ENCODE results near the gene NOL7. TPM values are rescaled to one million over a fixed set of nuclear protein-coding genes. Genes with fewer than 3 reads are reported as not detected.

The NOL7 gene
- total RNA-seq, 2 experiments from 2014 or later: 88.0 to 94.9 TPM

- H3K36me3 Mint-ChIP-seq: peaks cover 3% of the 10 kb centered on the region
- CTCF ChIA-PET: interaction anchor here (1.0 to 5.2 kb wide), 12 partner anchors 9 to 665 kb away, joined by 4 to 76 read pairs (median 12); partner anchors contain the start of genes GFOD1, NOL7 and TBC1D7
- H3K27ac Mint-ChIP-seq: peak overlapping the region; percentile 49
- POLR2A ChIA-PET: interaction anchor here (0.7 to 1.9 kb wide), 3 partner anchors 200 to 247 kb away, joined by 3 to 39 read pairs (median 3); partner anchors contain the start of gene TBC1D7
- H3K27me3 Mint-ChIP-seq: no peaks in the 10 kb centered on the region
- peaks cover 13% of the 10 kb centered on the region for H3K4me1 Mint-ChIP-seq (ENCODE audit: low read depth)
- intact Hi-C loops (cut with micrococcal nuclease): loop anchor here (10.0 kb wide), 1 partner anchor 499 kb away; no protein-coding TSS in a partner anchor
- no peak for DNase-seq
- H3K4me3 Mint-ChIP-seq: no peak overlapping the region
- peaks cover 6% of the 10 kb centered on the region for H3K9me3 Mint-ChIP-seq
Measured at GRCh38 chr6:13576017-13576416, 39.1 kb upstream of the NOL7 start.

- Mint-ChIP-seq H3K27me3 (no peaks in the 10 kb centered on the region), H3K27ac (no peak overlapping the region), H3K36me3 (peaks cover 3% of the 10 kb centered on the region), H3K4me3 (no peak overlapping the region), H3K9me3 (peaks cover 6% of the 10 kb centered on the region), H3K4me1 (ENCODE audit: low read depth) (peaks cover 13% of the 10 kb centered on the region)
- DNase-seq: no peak
- ChIA-PET POLR2A (no interaction called here), CTCF (no interaction called here)
- intact Hi-C loops (cut with micrococcal nuclease): loop anchor here (10.0 kb wide), 1 partner anchor 497 kb away; no protein-coding TSS in a partner anchor
Measured at GRCh38 chr6:13577926-13578325, 37.2 kb upstream of the NOL7 start.

- H3K9me3 Mint-ChIP-seq: peaks cover 6% of the 10 kb centered on the region
- no peaks in the 10 kb centered on the region for H3K27me3 Mint-ChIP-seq
- H3K4me1 Mint-ChIP-seq (ENCODE audit: low read depth): peaks cover 5% of the 10 kb centered on the region
- peaks cover 10% of the 10 kb centered on the region for H3K36me3 Mint-ChIP-seq
- no peak overlapping the region for H3K27ac Mint-ChIP-seq
- CTCF ChIA-PET: interaction anchor here (0.9 to 1.0 kb wide), 2 partner anchors 249 to 252 kb away, joined by 3 to 4 read pairs; partner anchors contain the start of gene TBC1D7
- no peak overlapping the region for H3K4me3 Mint-ChIP-seq
- intact Hi-C loops (cut with micrococcal nuclease): loop anchor here (10.0 kb wide), 1 partner anchor 495 kb away; no protein-coding TSS in a partner anchor
- no peak for DNase-seq
- POLR2A ChIA-PET: no interaction called here
Measured at GRCh38 chr6:13579911-13580310, 35.2 kb upstream of the NOL7 start.

GRCh38 chr6:13581700-13582229 lies 33.4 kb upstream of the NOL7 start:
- H3K4me1 Mint-ChIP-seq (ENCODE audit: low read depth): no peaks in the 10 kb centered on the region
- intact Hi-C loops (cut with micrococcal nuclease): no loop called here
- H3K27ac Mint-ChIP-seq: no peak overlapping the region
- H3K4me3 Mint-ChIP-seq: no peak overlapping the region
- H3K27me3 Mint-ChIP-seq: no peaks in the 10 kb centered on the region
- H3K9me3 Mint-ChIP-seq: peaks cover 6% of the 10 kb centered on the region
- POLR2A ChIA-PET: no interaction called here
- CTCF ChIA-PET: no interaction called here
- DNase-seq: no peak
- peaks cover 13% of the 10 kb centered on the region for H3K36me3 Mint-ChIP-seq

GRCh38 chr6:13586603-13587542 lies 28.3 kb upstream of the NOL7 start:
- Mint-ChIP-seq H3K27me3 (no peaks in the 10 kb centered on the region), H3K4me3 (no peak overlapping the region), H3K27ac (no peak overlapping the region), H3K36me3 (peaks cover 16% of the 10 kb centered on the region), H3K9me3 (no peaks in the 10 kb centered on the region), H3K4me1 (ENCODE audit: low read depth) (no peaks in the 10 kb centered on the region)
- POLR2A ChIA-PET: no interaction called here
- DNase-seq: no peak
- intact Hi-C loops (cut with micrococcal nuclease): no loop called here
- CTCF ChIA-PET: interaction anchor here (1.1 kb wide), 1 partner anchor 12 kb away, joined by 3 read pairs; no protein-coding TSS in a partner anchor

- Mint-ChIP-seq H3K9me3 (no peaks in the 10 kb centered on the region), H3K27ac (no peak overlapping the region), H3K4me1 (ENCODE audit: low read depth) (no peaks in the 10 kb centered on the region), H3K4me3 (no peak overlapping the region), H3K36me3 (peaks cover 15% of the 10 kb centered on the region), H3K27me3 (no peaks in the 10 kb centered on the region)
- DNase-seq: no peak
- intact Hi-C loops (cut with micrococcal nuclease): no loop called here
- ChIA-PET POLR2A (no interaction called here), CTCF (interaction anchor here (1.3 to 1.7 kb wide), 2 partner anchors 15 kb away, joined by 4 to 11 read pairs; partner anchors contain the start of gene SIRT5)
Measured at GRCh38 chr6:13589801-13590200, 25.3 kb upstream of the NOL7 start.

- no peak for DNase-seq
- CTCF ChIA-PET: interaction anchor here (1.7 kb wide), 1 partner anchor 16 kb away, joined by 11 read pairs; the partner anchor contains the start of gene SIRT5
- Mint-ChIP-seq H3K4me1 (ENCODE audit: low read depth) (no peaks in the 10 kb centered on the region), H3K36me3 (peaks cover 16% of the 10 kb centered on the region), H3K27ac (no peak overlapping the region), H3K4me3 (no peak overlapping the region), H3K9me3 (no peaks in the 10 kb centered on the region), H3K27me3 (no peaks in the 10 kb centered on the region)
- POLR2A ChIA-PET: no interaction called here
- intact Hi-C loops (cut with micrococcal nuclease): no loop called here
Measured at GRCh38 chr6:13590574-13591153, 24.5 kb upstream of the NOL7 start.

GRCh38 chr6:13591205-13591921 lies 23.8 kb upstream of the NOL7 start:
- Mint-ChIP-seq H3K27ac (no peak overlapping the region), H3K4me3 (no peak overlapping the region), H3K36me3 (peaks cover 16% of the 10 kb centered on the region), H3K4me1 (ENCODE audit: low read depth) (no peaks in the 10 kb centered on the region), H3K27me3 (no peaks in the 10 kb centered on the region), H3K9me3 (no peaks in the 10 kb centered on the region)
- ChIA-PET CTCF (interaction anchor here (1.7 to 2.2 kb wide), 2 partner anchors 16 to 17 kb away, joined by 11 read pairs; partner anchors contain the start of gene SIRT5), POLR2A (no interaction called here)
- intact Hi-C loops (cut with micrococcal nuclease): no loop called here
- no peak for DNase-seq

GRCh38 chr6:13593103-13593502 lies 22.0 kb upstream of the NOL7 start:
- no peaks in the 10 kb centered on the region for H3K9me3 Mint-ChIP-seq
- no peak for DNase-seq
- H3K4me3 Mint-ChIP-seq: no peak overlapping the region
- ChIA-PET CTCF (interaction anchor here (2.2 kb wide), 1 partner anchor 19 kb away, joined by 11 read pairs; the partner anchor contains the start of gene SIRT5), POLR2A (no interaction called here)
- H3K4me1 Mint-ChIP-seq (ENCODE audit: low read depth): no peaks in the 10 kb centered on the region
- no peaks in the 10 kb centered on the region for H3K27me3 Mint-ChIP-seq
- intact Hi-C loops (cut with micrococcal nuclease): no loop called here
- H3K36me3 Mint-ChIP-seq: peaks cover 20% of the 10 kb centered on the region
- H3K27ac Mint-ChIP-seq: no peak overlapping the region

GRCh38 chr6:13593720-13594119 lies 21.4 kb upstream of the NOL7 start:
- Mint-ChIP-seq H3K9me3 (no peaks in the 10 kb centered on the region), H3K27me3 (no peaks in the 10 kb centered on the region), H3K36me3 (peaks cover 22% of the 10 kb centered on the region), H3K4me3 (no peak overlapping the region), H3K27ac (no peak overlapping the region), H3K4me1 (ENCODE audit: low read depth) (no peaks in the 10 kb centered on the region)
- ChIA-PET POLR2A (no interaction called here), CTCF (interaction anchor here (2.2 to 2.3 kb wide), 2 partner anchors 19 kb away, joined by 6 to 11 read pairs; partner anchors contain the start of gene SIRT5)
- DNase-seq: no peak
- intact Hi-C loops (cut with micrococcal nuclease): no loop called here

- POLR2A ChIA-PET: no interaction called here
- Mint-ChIP-seq H3K4me3 (no peak overlapping the region), H3K27me3 (no peaks in the 10 kb centered on the region), H3K9me3 (no peaks in the 10 kb centered on the region), H3K4me1 (ENCODE audit: low read depth) (no peaks in the 10 kb centered on the region), H3K36me3 (peaks cover 26% of the 10 kb centered on the region), H3K27ac (no peak overlapping the region)
- no peak for DNase-seq
- intact Hi-C loops (cut with micrococcal nuclease): no loop called here
- CTCF ChIA-PET: no interaction called here
Measured at GRCh38 chr6:13597073-13597472, 18.1 kb upstream of the NOL7 start.

Data from activated CD4-positive, alpha-beta memory T cell treated with anti-CD3 and anti-CD28 coated beads for 36 hours (primary cell).